ENCODE data around the gene MSTN.
A peak's percentile ranks its signal among the peaks of the same experiment; 100 is the strongest.

- peak; percentile 45 for TF ChIP-seq CTCF (IDR thresholded peaks at IDR 0.05; ENCODE audit: low read depth, low read length, missing input control)
- TF ChIP-seq TAF1 (conservative IDR thresholded peaks at IDR 0.05): no peak
- TF ChIP-seq MAX (IDR thresholded peaks at IDR 0.05): no peak
- TF ChIP-seq EGR1 (IDR thresholded peaks at IDR 0.05; ENCODE audit: low read depth in 2 of 2): no peak
- no peak for TF ChIP-seq ATF3 (IDR thresholded peaks at IDR 0.05)
- TF ChIP-seq SP1 (IDR thresholded peaks at IDR 0.05): no peak
- TF ChIP-seq ZBTB33 (IDR thresholded peaks at IDR 0.05): no peak
- peak; percentile 62 to 63 for TF ChIP-seq RAD21 (IDR thresholded peaks at IDR 0.05)
- TF ChIP-seq JUND (IDR thresholded peaks at IDR 0.05): peak in 1 of 2 donors; percentile 29
- peak; percentile 89 for TF ChIP-seq REST (IDR thresholded peaks at IDR 0.05)
- no peak for TF ChIP-seq NR2F2 (IDR thresholded peaks at IDR 0.05)
Measured at GRCh38 chr2:190069936-190070696, 7.6 kb upstream of the MSTN start.

Measured in liver (tissue), 3 donors.